ENCODE data around the gene MFRP. TPM values are rescaled to one million over a fixed set of nuclear protein-coding genes. Genes with fewer than 3 reads are reported as not detected.

Gene MFRP
- total RNA-seq, 1 experiment from 2014 or later, result not detected

DNA sequence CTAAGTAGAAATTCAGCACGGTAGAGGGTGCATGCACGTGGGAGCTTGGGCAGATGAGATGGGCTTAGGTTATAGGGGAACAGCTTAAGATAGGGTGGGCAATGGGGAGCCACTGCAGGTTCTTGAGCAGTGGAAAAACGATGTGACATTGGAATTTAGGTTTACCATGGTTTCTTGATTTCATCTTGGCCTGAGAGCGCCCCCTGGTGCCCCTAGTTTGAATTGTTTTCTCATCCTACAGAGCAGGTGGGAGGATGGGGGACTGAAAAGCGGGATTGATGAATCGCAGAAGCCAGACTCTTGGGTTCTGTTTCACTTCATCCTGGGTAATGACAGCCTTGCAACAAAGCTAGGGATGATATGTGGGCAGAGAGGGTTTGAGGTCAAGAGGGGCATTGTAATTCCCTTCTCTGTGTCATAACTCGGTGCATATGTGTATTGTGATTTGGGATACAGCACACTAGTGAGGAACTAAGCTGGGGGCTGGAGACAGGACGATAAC is 22.9 kb downstream of the MFRP start:
- DNase-seq (ENCODE audit: low spot score) (peak; percentile 90), ATAC-seq (peak; percentile 5)
- ChIA-PET POLR2A (interaction anchor here (0.7 to 1.6 kb wide), 3 partner anchors 8 to 117 kb away, joined by 3 to 9 read pairs (median 3); partner anchors contain the start of gene CBL), CTCF (interaction anchor here (0.6 to 13.7 kb wide), 32 partner anchors 8 to 406 kb away, joined by 3 to 387 read pairs (median 4); partner anchors contain the start of genes ABCG4, C1QTNF5, C2CD2L and CBL)
- no peak overlapping the region; the same call in 1 of the 2 replicates for H3K4me3 Mint-ChIP-seq
- H3K4me1 Mint-ChIP-seq, result peaks cover 32% of the 10 kb centered on the region
- H3K27ac Mint-ChIP-seq, result no peak overlapping the region
- TF ChIP-seq, protein P1, sequence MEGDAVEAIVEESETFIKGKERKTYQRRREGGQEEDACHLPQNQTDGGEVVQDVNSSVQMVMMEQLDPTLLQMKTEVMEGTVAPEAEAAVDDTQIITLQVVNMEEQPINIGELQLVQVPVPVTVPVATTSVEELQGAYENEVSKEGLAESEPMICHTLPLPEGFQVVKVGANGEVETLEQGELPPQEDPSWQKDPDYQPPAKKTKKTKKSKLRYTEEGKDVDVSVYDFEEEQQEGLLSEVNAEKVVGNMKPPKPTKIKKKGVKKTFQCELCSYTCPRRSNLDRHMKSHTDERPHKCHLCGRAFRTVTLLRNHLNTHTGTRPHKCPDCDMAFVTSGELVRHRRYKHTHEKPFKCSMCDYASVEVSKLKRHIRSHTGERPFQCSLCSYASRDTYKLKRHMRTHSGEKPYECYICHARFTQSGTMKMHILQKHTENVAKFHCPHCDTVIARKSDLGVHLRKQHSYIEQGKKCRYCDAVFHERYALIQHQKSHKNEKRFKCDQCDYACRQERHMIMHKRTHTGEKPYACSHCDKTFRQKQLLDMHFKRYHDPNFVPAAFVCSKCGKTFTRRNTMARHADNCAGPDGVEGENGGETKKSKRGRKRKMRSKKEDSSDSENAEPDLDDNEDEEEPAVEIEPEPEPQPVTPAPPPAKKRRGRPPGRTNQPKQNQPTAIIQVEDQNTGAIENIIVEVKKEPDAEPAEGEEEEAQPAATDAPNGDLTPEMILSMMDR (IDR thresholded peaks at IDR 0.05), result peak; percentile 86
- TF ChIP-seq, protein P2, sequence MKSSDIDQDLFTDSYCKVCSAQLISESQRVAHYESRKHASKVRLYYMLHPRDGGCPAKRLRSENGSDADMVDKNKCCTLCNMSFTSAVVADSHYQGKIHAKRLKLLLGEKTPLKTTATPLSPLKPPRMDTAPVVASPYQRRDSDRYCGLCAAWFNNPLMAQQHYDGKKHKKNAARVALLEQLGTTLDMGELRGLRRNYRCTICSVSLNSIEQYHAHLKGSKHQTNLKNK (CRISPR knock-in tag; IDR thresholded peaks at IDR 0.05), result no peak
- TF ChIP-seq GTF2I (CRISPR knock-in tag; conservative IDR thresholded peaks at IDR 0.05), result peak; percentile 99
- TF ChIP-seq, protein P3, sequence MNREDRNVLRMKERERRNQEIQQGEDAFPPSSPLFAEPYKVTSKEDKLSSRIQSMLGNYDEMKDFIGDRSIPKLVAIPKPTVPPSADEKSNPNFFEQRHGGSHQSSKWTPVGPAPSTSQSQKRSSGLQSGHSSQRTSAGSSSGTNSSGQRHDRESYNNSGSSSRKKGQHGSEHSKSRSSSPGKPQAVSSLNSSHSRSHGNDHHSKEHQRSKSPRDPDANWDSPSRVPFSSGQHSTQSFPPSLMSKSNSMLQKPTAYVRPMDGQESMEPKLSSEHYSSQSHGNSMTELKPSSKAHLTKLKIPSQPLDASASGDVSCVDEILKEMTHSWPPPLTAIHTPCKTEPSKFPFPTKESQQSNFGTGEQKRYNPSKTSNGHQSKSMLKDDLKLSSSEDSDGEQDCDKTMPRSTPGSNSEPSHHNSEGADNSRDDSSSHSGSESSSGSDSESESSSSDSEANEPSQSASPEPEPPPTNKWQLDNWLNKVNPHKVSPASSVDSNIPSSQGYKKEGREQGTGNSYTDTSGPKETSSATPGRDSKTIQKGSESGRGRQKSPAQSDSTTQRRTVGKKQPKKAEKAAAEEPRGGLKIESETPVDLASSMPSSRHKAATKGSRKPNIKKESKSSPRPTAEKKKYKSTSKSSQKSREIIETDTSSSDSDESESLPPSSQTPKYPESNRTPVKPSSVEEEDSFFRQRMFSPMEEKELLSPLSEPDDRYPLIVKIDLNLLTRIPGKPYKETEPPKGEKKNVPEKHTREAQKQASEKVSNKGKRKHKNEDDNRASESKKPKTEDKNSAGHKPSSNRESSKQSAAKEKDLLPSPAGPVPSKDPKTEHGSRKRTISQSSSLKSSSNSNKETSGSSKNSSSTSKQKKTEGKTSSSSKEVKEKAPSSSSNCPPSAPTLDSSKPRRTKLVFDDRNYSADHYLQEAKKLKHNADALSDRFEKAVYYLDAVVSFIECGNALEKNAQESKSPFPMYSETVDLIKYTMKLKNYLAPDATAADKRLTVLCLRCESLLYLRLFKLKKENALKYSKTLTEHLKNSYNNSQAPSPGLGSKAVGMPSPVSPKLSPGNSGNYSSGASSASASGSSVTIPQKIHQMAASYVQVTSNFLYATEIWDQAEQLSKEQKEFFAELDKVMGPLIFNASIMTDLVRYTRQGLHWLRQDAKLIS (CRISPR knock-in tag; IDR thresholded peaks at IDR 0.05; ENCODE audit: borderline replicate concordance), result 0 out of 2 replicates have a peak, but pooled peaks have one; percentile 22
- TF ChIP-seq PRRX2 (CRISPR knock-in tag; IDR thresholded peaks at IDR 0.05), result no peak
- 0 out of 2 replicates have a peak, but pooled peaks have one; percentile 25 for TF ChIP-seq SP1 (CRISPR knock-in tag; conservative IDR thresholded peaks at IDR 0.05)
- no peak for TF ChIP-seq ZNF138 (CRISPR knock-in tag; conservative IDR thresholded peaks at IDR 0.05)
- no peaks in the 10 kb centered on the region for H3K9me3 Mint-ChIP-seq
- peaks cover 3% of the 10 kb centered on the region; the same call in 1 of the 2 replicates for H3K27me3 Mint-ChIP-seq (ENCODE audit: low read depth)
- H3K36me3 Mint-ChIP-seq, result no peaks in the 10 kb centered on the region

DNA sequence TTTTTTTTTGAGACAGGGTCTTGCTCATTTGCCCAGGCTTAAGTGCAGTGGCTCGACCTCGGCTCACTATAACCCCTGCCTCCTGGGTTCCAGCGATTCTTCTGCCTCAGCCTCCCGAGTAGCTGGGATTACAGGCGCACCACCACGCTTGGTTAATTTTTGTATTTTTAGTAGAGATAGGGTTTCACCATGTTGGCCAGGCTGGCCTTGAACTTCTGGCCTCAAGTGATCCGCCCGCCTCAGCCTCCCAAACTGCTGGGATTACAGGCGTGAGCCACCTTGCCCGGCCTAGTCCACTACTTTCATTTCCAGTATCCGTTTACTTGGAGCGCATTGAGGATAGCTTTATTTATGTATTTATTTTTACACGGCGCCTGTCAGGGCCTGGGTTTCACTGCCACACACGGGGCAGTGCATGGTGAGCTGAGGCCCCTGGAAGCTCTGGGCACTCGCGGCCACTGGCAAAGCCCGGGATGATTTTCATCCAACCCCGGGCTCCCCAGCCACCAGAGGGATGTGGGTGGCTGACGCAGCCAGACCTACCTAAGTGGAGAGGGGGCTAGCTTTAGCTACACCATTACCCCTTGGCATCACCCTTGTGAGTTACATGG is 23.5 kb downstream of the MFRP start:
- H3K27me3 Mint-ChIP-seq (ENCODE audit: low read depth), result peaks cover 9% of the 10 kb centered on the region
- no peak overlapping the region for H3K27ac Mint-ChIP-seq
- TF ChIP-seq ZNF317 (CRISPR knock-in tag; IDR thresholded peaks at IDR 0.05; ENCODE audit: borderline replicate concordance, low read depth) (no peak), FOXJ3 (CRISPR knock-in tag; IDR thresholded peaks at IDR 0.05; ENCODE audit: borderline replicate concordance) (no peak), CREB1 (CRISPR knock-in tag; IDR thresholded peaks at IDR 0.05) (no peak), ZNF138 (CRISPR knock-in tag; conservative IDR thresholded peaks at IDR 0.05) (no peak), MXD4 (CRISPR knock-in tag; IDR thresholded peaks at IDR 0.05; ENCODE audit: borderline replicate concordance) (no peak), GTF2I (CRISPR knock-in tag; conservative IDR thresholded peaks at IDR 0.05) (no peak), NFE2L1 (CRISPR knock-in tag; IDR thresholded peaks at IDR 0.05) (no peak)
- TF ChIP-seq, protein P4, sequence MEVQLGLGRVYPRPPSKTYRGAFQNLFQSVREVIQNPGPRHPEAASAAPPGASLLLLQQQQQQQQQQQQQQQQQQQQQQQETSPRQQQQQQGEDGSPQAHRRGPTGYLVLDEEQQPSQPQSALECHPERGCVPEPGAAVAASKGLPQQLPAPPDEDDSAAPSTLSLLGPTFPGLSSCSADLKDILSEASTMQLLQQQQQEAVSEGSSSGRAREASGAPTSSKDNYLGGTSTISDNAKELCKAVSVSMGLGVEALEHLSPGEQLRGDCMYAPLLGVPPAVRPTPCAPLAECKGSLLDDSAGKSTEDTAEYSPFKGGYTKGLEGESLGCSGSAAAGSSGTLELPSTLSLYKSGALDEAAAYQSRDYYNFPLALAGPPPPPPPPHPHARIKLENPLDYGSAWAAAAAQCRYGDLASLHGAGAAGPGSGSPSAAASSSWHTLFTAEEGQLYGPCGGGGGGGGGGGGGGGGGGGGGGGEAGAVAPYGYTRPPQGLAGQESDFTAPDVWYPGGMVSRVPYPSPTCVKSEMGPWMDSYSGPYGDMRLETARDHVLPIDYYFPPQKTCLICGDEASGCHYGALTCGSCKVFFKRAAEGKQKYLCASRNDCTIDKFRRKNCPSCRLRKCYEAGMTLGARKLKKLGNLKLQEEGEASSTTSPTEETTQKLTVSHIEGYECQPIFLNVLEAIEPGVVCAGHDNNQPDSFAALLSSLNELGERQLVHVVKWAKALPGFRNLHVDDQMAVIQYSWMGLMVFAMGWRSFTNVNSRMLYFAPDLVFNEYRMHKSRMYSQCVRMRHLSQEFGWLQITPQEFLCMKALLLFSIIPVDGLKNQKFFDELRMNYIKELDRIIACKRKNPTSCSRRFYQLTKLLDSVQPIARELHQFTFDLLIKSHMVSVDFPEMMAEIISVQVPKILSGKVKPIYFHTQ (CRISPR knock-in tag; IDR thresholded peaks at IDR 0.05), result no peak
- TF ChIP-seq, protein P5, sequence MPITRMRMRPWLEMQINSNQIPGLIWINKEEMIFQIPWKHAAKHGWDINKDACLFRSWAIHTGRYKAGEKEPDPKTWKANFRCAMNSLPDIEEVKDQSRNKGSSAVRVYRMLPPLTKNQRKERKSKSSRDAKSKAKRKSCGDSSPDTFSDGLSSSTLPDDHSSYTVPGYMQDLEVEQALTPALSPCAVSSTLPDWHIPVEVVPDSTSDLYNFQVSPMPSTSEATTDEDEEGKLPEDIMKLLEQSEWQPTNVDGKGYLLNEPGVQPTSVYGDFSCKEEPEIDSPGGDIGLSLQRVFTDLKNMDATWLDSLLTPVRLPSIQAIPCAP (CRISPR knock-in tag; IDR thresholded peaks at IDR 0.05), result no peak
- TF ChIP-seq, protein P6, sequence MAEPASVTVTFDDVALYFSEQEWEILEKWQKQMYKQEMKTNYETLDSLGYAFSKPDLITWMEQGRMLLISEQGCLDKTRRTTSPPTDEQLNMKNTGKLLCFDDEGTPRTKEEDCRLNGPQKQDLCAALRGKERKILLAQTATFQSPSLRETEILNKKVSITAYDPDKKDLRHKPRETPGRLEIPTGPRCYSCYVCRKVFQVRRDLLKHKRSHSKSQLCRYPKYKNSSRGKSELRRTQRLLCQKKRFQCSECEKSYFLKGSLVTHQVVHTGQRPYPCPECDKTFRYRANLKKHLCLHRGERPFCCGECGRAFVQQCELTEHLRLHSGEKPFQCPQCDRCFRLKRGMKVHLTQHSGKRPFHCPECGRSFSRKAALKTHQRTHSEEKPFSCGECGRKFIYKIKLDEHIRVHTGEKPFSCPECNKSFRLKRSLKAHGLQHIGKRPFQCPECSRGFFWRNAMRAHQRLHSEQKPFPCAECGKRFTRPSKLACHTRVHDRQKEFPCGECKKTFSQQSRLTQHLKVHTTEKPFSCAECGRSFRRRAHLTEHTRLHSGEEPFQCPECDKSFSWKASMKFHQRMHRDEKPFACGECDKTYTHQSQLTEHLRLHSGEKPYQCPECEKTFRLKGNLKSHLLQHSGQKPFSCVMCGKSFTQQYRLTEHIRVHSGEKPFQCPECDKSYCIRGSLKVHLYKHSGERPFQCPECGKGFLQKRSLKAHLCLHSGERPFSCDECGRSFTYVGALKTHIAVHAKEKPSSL (CRISPR knock-in tag; conservative IDR thresholded peaks at IDR 0.05), result no peak
- ChIA-PET CTCF (interaction anchor here (0.6 to 13.7 kb wide), 24 partner anchors 7 to 216 kb away, joined by 3 to 387 read pairs (median 4); partner anchors contain the start of genes ABCG4, C1QTNF5, C2CD2L and CBL), POLR2A (interaction anchor here (0.7 to 1.6 kb wide), 3 partner anchors 8 to 117 kb away, joined by 3 to 9 read pairs (median 3); partner anchors contain the start of gene CBL)
- no peak for ATAC-seq
- no peaks in the 10 kb centered on the region for H3K9me3 Mint-ChIP-seq
- DNase-seq (ENCODE audit: low spot score), result no peak
- H3K4me1 Mint-ChIP-seq, result peaks cover 38% of the 10 kb centered on the region
- H3K36me3 Mint-ChIP-seq, result no peaks in the 10 kb centered on the region
- no peak overlapping the region for H3K4me3 Mint-ChIP-seq
